ENCODE results near the gene PRMT7.

- TF ChIP-seq POLR2A (IDR thresholded peaks at IDR 0.05) (no peak), CTCF (IDR thresholded peaks at IDR 0.05 in 8 of 11, conservative IDR thresholded peaks at IDR 0.05 in 3 of 11) (no peak)
Observed at GRCh38 chr16:68279726-68280558, 30.9 kb upstream of the PRMT7 start.
